Measurements from ENCODE around the gene RNF20. TPM values are rescaled to one million over a fixed set of nuclear protein-coding genes. Genes with fewer than 3 reads are reported as not detected.

RNF20 gene
- total and polyA plus RNA-seq, 10 of the 15 experiments (the other 5 are each of a cell fraction or from before 2014, with no cell fraction given), result 7.5 to 38.9 (median 26.7) TPM

DNA sequence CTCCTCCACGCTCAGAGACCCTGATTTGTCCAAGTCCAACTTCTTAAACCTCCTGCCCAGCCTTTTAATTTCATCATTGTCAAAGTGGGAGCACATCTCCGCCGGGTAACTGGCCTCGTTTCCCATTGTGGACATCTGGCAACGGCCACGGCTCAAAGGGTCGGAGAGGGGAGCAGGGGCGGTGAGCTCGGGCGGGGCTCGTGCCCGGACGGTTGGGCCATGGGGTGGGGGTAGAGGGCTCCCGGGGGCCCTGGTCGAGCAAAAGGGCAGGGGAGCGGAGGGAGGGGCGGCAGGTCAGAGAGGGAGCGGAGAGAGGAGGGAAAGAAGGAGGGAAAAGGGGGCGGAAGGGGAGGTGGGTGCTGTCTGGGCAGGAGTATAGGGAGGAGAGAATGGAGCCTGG, 61.1 kb downstream of the RNF20 start, which contains the start of gene PPP3R2:
Gene PPP3R2 (minus strand): TSS at position 174 of the 400 bp plus-strand sequence. CDS start 48 bp downstream, at position 126.
- Histone ChIP-seq H4K20me1 (ENCODE audit: control insufficient read depth, insufficient read depth) (no peaks in the 10 kb centered on the region), H3K79me2 (ENCODE audit: control insufficient read depth, insufficient read depth, low read length) (no peaks in the 10 kb centered on the region), H3K27ac (ENCODE audit: control insufficient read depth, insufficient read depth) (no peak within 1 kb of the TSS), H3K9ac (ENCODE audit: control insufficient read depth, insufficient read depth, low read length) (no peak within 1 kb of the TSS), H3K27me3 (replicated peaks in 1 of 2; ENCODE audit: control insufficient read depth in 2 of 2, insufficient read depth in 2 of 2, low read length in 1 of 2) (peaks cover 0 to 3% of the 10 kb centered on the region in 2 experiments; a peak in 1 of 4 replicates), H2AFZ (ENCODE audit: control insufficient read depth, low read depth, low read length) (no peak within 1 kb of the TSS), H3K4me1 (ENCODE audit: control insufficient read depth, insufficient read depth, low read length) (no peaks in the 10 kb centered on the region), H3K9me3 (replicated peaks; ENCODE audit: control insufficient read depth, insufficient read depth, low read length) (no peaks in the 10 kb centered on the region), H3K4me2 (ENCODE audit: control insufficient read depth, insufficient read depth) (no peak within 1 kb of the TSS), H3K36me3 (ENCODE audit: control insufficient read depth in 2 of 2, insufficient read depth in 2 of 2, low read length in 1 of 2) (no peaks in the 10 kb centered on the region), H3K4me3 (no peak within 1 kb of the TSS)
- ChIA-PET RAD21 (ENCODE audit: unreplicated experiment) (no interaction called here), POLR2A (no interaction called here), SMC1A (ENCODE audit: uncharacterized antibody, unreplicated experiment) (no interaction called here), CTCF (no interaction called here)
- intact Hi-C loops (cut with micrococcal nuclease; ENCODE audit: unreplicated experiment) (no loop called here), in situ Hi-C loops (cut with MboI) (no loop called here)
- ATAC-seq, result no peak
- DNase-seq (ENCODE audit: low read depth, low spot score), result no peak
- TF ChIP-seq ZNF384 (IDR thresholded peaks at IDR 0.05; ENCODE audit: borderline replicate concordance, low read depth, low read length) (no peak), KAT2A (conservative IDR thresholded peaks at IDR 0.05; ENCODE audit: control insufficient read depth, low read depth, low read length) (no peak), DPF2 (IDR thresholded peaks at IDR 0.05) (no peak), JUNB (IDR thresholded peaks at IDR 0.05) (no peak), POLR2AphosphoS5 (IDR thresholded peaks at IDR 0.05; ENCODE audit: low read length) (no peak), NFYB (IDR thresholded peaks at IDR 0.05; ENCODE audit: insufficient read depth, low read depth, low read length) (no peak)
- no peak for FAIRE-seq
- no TSS peak for BruUV-seq (replicated peaks)
- WGBS (ENCODE audit: insufficient coverage, insufficient replicate concordance, low lambda C conversion rate, missing lambda C conversion rate), result 50% methylated on average over 7 of the region's 19 CpGs

DNA sequence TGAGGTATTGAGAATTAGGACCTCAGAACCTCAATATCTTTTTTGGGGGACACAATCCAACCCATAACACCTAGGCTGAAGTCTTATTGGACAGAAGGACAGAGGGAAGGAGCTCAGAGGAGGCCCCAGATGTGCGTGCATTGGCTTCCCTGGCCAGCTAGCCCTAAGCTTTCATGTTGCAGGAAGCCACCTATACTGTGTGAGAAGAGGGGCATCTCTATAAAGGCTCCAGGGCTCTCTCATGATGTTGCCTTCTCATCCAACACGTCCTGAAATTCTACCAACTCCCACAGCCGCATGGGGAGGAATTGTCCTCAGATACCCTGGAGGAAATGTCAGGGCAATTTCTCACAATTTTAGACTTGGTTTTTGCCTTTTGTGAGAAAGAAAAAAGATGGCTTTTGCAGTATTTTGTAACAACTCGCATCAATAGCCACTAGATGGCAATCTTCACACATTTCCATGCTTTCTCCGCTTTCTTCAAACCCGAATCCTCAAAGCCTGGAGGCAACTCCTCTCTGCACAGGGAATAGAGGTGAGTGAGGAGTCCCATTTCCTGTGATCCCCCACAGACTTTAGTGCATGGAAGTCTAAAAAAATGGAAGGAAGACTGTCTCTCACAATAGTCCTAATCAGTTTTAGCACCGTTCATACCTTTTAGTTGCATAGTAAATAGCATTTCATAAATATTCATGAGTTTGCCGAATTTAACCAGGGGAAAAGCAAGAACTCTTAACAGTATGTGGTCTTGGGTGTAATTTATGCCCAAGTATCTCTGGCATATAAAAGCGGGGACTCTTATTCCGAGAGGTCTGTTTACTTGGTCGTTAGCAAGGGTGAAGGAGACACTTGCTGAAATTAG, 68.5 kb downstream of the RNF20 start:
- ChIA-PET RAD21 (ENCODE audit: unreplicated experiment) (no interaction called here), SMC1A (ENCODE audit: uncharacterized antibody, unreplicated experiment) (interaction anchor here (0.6 to 1.2 kb wide), 2 partner anchors 9 to 13 kb away, joined by 3 to 4 read pairs; no protein-coding TSS in a partner anchor), CTCF (interaction anchor here (0.9 to 1.5 kb wide), 6 partner anchors 9 to 126 kb away, joined by 3 to 6 read pairs (median 4); no protein-coding TSS in a partner anchor), POLR2A (no interaction called here)
- H3K9me3 ChIP-seq (replicated peaks; ENCODE audit: control insufficient read depth, insufficient read depth, low read length), result no peaks in the 10 kb centered on the region
- BruUV-seq (replicated peaks), result no TSS peak
- no peak overlapping the region for H3K4me2 ChIP-seq (ENCODE audit: control insufficient read depth, insufficient read depth)
- intact Hi-C loops (cut with micrococcal nuclease; ENCODE audit: unreplicated experiment) (loop anchor here (1.0 to 5.0 kb wide), 2 partner anchors 105 to 126 kb away; no protein-coding TSS in a partner anchor), in situ Hi-C loops (cut with MboI) (no loop called here)
- no peak overlapping the region for H3K4me3 ChIP-seq
- H3K79me2 ChIP-seq (ENCODE audit: control insufficient read depth, insufficient read depth, low read length), result no peaks in the 10 kb centered on the region
- no peak overlapping the region for H2AFZ ChIP-seq (ENCODE audit: control insufficient read depth, low read depth, low read length)
- no peaks in the 10 kb centered on the region; a peak in 1 of 4 replicates for H3K27me3 ChIP-seq (replicated peaks in 1 of 2; ENCODE audit: control insufficient read depth in 2 of 2, insufficient read depth in 2 of 2, low read length in 1 of 2)
- no peak overlapping the region for H3K27ac ChIP-seq (ENCODE audit: control insufficient read depth, insufficient read depth)
- ATAC-seq, result peak; percentile 71
- H3K36me3 ChIP-seq (ENCODE audit: control insufficient read depth in 2 of 2, insufficient read depth in 2 of 2, low read length in 1 of 2), result no peaks in the 10 kb centered on the region
- peak; percentile 52 for FAIRE-seq
- no peaks in the 10 kb centered on the region for H4K20me1 ChIP-seq (ENCODE audit: control insufficient read depth, insufficient read depth)
- no peaks in the 10 kb centered on the region for H3K4me1 ChIP-seq (ENCODE audit: control insufficient read depth, insufficient read depth, low read length)
- no peak overlapping the region for H3K9ac ChIP-seq (ENCODE audit: control insufficient read depth, insufficient read depth, low read length)
- DNase-seq (ENCODE audit: low read depth, low spot score), result no peak
- 31% methylated on average over 11 of the region's 11 CpGs for WGBS (ENCODE audit: insufficient coverage, insufficient replicate concordance, low lambda C conversion rate, missing lambda C conversion rate)
- TF ChIP-seq, protein P1, sequence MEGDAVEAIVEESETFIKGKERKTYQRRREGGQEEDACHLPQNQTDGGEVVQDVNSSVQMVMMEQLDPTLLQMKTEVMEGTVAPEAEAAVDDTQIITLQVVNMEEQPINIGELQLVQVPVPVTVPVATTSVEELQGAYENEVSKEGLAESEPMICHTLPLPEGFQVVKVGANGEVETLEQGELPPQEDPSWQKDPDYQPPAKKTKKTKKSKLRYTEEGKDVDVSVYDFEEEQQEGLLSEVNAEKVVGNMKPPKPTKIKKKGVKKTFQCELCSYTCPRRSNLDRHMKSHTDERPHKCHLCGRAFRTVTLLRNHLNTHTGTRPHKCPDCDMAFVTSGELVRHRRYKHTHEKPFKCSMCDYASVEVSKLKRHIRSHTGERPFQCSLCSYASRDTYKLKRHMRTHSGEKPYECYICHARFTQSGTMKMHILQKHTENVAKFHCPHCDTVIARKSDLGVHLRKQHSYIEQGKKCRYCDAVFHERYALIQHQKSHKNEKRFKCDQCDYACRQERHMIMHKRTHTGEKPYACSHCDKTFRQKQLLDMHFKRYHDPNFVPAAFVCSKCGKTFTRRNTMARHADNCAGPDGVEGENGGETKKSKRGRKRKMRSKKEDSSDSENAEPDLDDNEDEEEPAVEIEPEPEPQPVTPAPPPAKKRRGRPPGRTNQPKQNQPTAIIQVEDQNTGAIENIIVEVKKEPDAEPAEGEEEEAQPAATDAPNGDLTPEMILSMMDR (IDR thresholded peaks at IDR 0.05 in 2 of 3, conservative IDR thresholded peaks at IDR 0.05 in 1 of 3; ENCODE audit: control insufficient read depth in 2 of 3, extremely low read depth in 1 of 3, insufficient read depth in 1 of 3, low read depth in 3 of 3, low read length in 3 of 3), result peak; percentile 54 to 66 (median 59)
- TF ChIP-seq RAD21 (IDR thresholded peaks at IDR 0.05; ENCODE audit: insufficient read depth, low read depth, low read length) (peak; percentile 69), SMC3 (IDR thresholded peaks at IDR 0.05; ENCODE audit: borderline replicate concordance, low read length) (peak; percentile 44; the same call in 1 of the 2 replicates)
- TF ChIP-seq, protein P2, sequence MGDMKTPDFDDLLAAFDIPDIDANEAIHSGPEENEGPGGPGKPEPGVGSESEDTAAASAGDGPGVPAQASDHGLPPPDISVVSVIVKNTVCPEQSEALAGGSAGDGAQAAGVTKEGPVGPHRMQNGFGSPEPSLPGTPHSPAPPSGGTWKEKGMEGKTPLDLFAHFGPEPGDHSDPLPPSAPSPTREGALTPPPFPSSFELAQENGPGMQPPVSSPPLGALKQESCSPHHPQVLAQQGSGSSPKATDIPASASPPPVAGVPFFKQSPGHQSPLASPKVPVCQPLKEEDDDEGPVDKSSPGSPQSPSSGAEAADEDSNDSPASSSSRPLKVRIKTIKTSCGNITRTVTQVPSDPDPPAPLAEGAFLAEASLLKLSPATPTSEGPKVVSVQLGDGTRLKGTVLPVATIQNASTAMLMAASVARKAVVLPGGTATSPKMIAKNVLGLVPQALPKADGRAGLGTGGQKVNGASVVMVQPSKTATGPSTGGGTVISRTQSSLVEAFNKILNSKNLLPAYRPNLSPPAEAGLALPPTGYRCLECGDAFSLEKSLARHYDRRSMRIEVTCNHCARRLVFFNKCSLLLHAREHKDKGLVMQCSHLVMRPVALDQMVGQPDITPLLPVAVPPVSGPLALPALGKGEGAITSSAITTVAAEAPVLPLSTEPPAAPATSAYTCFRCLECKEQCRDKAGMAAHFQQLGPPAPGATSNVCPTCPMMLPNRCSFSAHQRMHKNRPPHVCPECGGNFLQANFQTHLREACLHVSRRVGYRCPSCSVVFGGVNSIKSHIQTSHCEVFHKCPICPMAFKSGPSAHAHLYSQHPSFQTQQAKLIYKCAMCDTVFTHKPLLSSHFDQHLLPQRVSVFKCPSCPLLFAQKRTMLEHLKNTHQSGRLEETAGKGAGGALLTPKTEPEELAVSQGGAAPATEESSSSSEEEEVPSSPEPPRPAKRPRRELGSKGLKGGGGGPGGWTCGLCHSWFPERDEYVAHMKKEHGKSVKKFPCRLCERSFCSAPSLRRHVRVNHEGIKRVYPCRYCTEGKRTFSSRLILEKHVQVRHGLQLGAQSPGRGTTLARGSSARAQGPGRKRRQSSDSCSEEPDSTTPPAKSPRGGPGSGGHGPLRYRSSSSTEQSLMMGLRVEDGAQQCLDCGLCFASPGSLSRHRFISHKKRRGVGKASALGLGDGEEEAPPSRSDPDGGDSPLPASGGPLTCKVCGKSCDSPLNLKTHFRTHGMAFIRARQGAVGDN (IDR thresholded peaks at IDR 0.05), result no peak

Data from GM12878 (cell line).